HG03442 (cell line): ENCODE measurements around the gene DNAI1.

Source experiments
- ATAC-seq: cut with Tn5 transposase; IDR thresholded peaks from one replicate; pipeline ENCODE4 v1.9.1; 2021; ENCODE audit warnings: mild to moderate bottlenecking, moderate library complexity; ENCODE audit not compliant: unreplicated experiment

The DNAI1 gene

DNA sequence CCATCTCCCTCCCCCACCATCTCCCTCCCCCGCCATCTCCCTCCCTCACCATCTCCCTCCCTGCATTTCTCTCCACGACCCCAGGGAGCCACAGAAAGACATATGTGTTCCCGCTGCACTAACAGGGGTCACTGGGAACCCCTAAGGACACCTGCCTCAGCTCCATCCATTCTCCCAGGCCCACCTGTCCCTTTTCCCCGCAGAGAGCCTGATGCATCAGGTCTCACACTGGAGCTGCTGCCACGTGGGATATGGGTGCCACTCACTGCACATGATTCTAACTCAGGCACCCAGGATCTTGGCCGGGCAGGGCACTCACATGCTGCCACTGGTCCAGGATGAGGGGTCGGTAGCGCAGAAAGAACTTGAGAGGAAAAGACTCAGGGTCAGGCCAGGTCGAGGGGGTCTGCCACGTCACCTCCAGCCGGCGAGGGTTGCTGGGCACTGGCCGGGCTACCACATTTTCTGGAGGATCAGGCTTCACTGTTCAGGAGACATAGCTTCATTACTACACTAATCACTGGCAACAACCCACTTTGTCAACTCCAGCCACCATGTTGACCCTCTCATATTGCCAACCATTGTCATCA lies 97.4 kb downstream of the DNAI1 start:
- ATAC-seq, result no peak

DNA sequence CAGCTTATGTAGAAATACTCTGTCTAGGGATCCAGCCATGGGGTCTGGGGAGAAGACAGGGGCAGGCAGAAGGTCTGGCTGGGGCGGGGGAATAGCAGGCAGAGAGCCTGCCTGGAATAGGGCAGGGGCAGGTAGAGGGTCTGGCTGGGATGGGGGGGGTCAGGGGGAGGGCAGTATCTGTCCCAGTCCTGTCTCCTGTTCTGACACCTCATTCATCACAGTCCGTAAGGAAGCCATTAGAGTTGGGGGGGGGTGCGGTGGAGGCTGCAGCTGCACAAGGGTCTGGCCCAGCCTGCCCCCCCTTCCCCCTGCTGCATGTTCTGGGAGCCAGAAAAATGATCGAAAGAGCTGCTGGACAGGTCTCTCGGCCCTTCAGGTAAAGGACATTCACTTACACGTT lies 98.3 kb downstream of the DNAI1 start:
- ATAC-seq, result no peak

DNA sequence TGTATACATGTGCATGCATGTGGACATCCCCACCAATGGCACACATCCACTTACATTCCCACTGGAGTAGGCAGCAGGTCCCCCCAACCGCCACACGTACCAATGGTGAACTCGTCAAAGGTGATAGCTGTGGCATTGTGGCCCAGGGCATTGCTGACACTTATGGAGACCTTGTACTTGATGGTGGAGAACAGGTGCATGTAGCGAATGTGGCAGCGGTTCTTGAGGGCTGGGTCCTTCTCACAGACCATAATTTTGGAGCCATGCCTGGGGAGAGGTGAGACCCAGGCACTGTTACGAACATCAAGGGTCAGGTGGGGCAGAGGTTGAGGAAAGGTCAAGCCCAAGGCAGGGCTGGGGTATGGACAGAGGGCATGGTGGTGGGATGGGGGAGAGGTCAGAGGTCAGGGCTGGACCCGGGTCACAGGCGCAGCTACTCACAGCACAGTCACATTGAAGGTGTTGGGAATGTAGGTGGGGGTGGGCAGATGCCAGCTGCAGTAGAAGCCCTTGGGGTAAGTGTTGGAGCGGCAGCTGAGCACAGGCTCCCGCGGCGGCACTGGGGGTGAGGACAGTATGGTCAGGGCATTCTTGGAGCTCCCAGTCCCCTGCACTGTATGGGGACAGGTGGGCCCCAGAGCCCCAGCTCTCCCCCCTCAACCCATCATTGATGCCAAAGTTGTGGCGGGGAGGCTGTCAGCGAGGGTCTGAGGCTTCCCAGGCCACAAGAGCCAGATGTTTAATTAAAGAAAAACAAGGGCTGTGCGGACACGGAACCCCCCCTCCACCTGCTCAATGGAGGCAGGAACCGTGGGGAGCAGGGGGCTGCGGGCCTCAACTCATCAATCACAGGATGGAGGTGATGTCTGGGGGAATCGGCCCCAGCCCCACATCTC lies 99.1 kb downstream of the DNAI1 start:
- ATAC-seq, result no peak

DNA sequence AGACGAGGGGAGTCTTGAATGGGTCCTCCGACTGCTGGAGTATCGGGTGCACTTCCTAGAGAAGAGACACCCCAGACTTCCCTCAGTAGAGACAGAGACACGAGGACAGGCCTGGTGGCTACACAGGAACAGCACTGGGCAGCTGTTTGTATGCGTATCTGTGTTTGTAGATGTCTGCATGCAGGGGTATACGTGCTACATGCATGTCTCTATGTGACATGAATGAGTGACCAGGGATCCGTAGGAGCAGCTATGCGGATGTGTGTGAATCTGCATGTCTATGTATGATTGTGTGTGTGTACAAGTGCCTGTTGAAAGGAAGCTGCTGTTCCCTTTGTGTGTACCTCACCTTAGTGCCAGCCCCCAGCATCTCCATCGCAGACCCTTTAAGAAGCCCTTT lies 99.8 kb downstream of the DNAI1 start:
- no peak for ATAC-seq

GRCh38 chr9:34558919-34559623 lies 100.5 kb downstream of the DNAI1 start:
- no peak for ATAC-seq

DNA sequence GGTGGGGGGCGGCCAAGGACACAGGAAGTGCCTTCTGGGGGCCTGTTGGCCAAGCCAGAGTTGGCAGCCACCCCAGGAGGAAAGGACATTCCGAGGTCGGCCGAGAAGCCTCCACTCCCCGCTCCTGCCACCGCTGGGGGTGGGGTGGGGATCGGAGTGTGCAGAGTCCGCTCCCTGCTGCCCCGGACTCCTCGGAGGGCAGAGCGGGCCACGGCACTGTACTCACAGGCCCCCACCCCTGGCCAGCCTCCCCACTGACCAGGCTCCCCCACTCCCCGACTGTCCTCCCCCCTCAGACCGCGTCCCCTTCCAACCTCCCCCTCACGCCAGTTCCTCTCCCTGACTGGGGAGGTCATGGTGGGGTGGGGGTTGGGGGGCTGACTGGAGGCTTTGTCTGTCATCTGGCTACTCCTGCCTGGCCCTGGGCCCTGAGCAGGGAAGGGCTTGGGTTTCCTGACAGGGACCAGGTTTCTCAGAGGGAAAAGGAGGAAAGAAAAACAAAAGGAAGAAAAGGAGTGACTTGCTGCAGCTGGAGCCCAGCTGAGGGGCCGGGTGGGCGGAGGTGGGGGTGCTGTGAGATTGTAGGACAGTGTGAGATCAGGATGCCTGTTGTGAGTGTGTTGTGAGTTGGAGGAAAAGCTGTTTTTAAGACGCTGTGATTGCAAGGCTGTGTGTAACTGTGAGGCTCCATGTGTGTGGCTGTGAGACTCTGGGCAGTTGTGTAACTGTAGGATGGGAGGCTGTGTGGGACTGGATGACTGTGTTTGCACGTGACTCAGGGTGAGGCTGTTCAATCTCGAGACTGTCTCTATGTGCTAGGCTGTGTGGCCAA lies 101.2 kb downstream of the DNAI1 start:
- no peak for ATAC-seq

DNA sequence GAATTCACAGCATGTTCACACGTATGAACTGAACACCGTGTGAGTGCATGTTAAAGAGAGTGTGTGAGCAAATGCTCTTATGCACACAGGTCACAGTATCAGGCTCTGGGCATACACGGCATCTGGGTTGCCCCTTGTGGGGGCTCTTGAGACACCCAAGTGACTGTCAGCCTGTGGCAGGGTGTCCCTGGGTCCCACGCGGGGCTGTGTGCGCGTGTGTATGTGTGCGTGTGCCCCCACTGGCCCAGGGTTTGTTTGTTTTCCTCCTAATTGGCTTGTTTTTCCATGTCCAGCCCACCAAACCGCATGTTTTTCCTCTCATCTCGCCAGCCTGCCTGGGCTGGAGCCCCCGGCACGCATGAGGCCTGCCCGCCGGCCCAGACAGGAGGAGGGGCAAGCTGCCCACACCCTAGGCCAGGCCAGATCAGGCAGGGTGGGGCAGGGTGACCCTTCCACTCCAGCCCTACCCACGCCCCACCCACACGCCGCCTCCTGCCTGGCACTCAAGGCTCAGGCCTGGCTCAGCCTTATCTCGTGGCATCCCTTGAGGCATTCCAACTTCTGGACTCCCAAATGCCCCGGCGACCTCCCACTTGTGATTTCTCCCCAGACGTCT lies 102.1 kb downstream of the DNAI1 start:
- no peak for ATAC-seq

DNA sequence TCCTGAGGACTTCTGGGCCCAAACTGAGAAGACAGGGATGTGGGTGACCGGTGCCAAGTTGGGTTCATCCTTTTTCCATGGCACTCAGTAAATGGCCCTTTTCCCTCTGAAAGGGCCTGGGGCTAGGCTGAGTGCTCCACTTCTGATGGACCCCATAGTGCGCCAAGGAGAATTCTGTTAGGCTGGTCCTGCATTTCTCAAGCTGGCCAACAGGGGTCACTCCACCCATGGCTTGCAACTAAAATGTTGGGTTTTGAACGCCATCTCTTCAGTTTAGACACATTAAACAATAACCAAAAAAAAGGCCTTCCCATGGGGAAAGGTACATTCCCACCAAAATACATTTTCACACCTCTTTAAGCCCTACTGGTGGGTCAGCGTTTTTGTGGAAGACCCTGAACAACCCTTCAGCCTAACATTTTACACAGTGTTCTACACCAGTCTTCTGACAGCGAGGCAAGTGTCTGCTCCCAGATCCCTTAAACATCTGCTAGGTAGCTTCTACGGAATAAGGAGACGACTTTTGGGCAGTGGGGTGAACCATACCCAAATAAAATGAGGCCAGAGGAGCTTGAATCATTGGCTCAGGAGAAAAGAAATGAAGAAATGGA lies 103.6 kb downstream of the DNAI1 start:
- ATAC-seq, result no peak

GRCh38 chr9:34563262-34563661 lies 104.7 kb downstream of the DNAI1 start:
- ATAC-seq, result no peak

DNA sequence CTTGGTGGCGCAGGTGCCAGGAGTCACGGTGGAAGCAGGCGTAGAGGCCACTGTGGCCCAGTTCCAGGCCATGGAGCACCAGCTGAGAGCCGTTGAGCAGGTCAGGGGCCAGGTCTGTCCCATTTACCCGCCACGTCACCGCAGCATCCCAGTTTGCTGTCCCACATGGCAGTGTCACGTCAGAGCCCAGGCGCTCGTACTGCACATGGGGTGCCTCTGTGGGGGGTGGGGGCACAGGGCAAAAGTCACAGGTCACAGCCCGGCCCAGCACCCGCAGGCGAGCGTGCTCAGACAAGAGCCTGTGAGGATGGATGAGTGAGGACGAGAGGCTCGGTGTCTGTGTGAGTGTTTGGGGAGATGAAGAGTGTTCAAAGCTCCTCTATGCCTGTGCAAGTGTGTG lies 106.0 kb downstream of the DNAI1 start:
- no peak for ATAC-seq

DNA sequence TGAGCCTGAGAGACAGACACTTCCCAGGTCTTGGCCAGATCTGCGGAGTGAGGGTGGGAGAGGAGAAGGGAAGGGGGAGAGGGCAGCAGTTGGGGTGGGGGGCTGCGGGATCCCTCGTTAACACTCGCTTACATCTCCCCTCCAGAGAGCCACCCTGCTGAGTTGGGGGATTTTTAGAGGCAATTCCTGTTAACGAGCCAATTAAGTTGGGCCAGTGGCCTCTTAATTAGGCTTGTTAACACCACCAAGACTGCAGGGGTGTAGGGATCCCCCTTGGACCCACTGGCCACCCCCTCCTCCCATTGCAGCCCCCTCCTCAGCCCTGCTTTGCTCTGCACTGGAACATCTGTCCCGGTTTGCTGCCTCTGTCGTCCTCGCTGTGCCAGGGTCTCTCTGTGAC lies 107.3 kb downstream of the DNAI1 start:
- ATAC-seq, result no peak

GRCh38 chr9:34566322-34566721 lies 107.7 kb downstream of the DNAI1 start:
- ATAC-seq, result no peak

- ATAC-seq, result no peak
Observed at GRCh38 chr9:34566972-34567371, 108.4 kb downstream of the DNAI1 start.

DNA sequence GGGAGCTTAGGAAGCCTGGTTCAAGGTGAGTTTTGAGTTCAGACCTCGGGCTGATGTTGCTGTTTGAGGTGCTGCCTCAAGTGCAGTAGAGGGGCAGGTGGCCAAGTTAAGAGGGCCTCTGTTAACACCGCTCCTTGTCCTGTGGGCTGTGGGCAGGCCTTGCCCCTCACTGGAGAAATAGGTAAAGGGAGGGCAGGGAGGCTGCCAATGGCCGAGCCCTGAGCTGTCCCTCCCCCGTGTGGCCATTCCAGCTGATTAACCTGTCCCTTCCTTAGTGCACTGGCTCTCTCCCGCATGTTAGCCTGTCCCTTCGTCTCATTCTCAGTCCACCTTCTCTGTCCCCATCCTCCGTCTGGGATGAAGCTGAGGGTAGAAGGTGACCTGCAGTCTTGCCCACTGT lies 109.5 kb downstream of the DNAI1 start:
- no peak for ATAC-seq

GRCh38 chr9:34568774-34569173 lies 110.2 kb downstream of the DNAI1 start:
- ATAC-seq, result no peak

GRCh38 chr9:34570376-34570775 lies 111.8 kb downstream of the DNAI1 start:
- no peak for ATAC-seq
